Femur (tissue), 1 donor: ENCODE results near the gene CBFB.

ENCODE experiments used
- DNase-seq: peaks from one replicate; pipeline ENCODE4 v3.0.0-alpha.2; 2017

The CBFB gene

DNA sequence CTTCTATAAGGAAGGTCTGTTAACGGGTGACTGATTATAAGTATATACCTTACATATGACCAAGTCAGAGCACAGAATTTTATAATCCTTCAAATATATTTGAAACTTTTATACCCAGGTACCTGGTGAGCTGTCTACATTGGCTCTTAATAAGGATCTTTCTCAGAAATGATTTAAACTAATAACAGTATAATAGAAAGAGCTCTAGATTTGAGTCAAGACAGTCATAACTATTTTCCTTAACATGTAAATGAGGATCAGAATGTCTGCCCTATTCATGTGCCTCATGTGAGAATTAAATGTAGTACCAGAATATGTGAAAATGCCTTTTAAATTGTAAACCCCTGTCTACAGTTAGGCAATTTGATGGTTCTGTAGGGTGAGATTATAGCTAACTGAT lies 14.5 kb downstream of the CBFB start:
- no peak for DNase-seq

DNA sequence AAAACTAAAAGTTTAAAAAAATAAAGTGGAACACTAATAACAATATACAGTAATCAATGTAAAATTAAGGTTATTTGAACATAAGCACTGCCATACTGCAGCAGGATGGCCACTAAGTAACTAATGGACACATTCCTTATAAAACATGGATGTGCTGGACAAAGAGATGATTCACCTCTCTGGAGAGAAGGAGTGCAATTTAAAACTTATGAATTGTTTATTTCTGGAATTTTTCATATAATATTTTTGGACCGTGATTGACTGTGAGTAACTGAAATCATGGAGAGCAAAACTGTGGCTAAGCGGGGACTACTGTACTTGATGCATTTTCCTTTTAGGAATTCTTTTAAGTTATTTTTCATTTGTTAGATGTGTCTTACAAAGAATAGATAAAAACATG lies 21.8 kb downstream of the CBFB start:
- DNase-seq = no peak

DNA sequence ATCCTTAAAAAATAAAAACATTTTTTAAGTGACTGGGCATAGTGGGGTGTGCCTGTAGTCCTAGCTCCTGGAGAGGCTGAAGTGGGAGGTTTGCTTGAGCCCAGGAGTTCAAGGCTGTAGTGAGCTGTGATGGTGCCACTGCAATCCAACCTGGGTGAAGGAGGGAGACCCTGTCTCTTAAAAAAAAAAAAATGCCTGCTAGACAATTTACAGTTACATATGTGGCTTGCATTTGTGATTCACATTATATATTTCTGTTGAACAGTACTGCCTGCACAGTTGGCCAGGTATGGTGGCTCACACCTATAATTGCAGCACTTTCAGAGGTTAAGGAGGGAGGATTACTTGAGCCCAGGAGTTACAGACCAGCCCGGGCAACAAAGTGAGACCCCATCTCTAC lies 23.4 kb downstream of the CBFB start:
- no peak for DNase-seq

DNA sequence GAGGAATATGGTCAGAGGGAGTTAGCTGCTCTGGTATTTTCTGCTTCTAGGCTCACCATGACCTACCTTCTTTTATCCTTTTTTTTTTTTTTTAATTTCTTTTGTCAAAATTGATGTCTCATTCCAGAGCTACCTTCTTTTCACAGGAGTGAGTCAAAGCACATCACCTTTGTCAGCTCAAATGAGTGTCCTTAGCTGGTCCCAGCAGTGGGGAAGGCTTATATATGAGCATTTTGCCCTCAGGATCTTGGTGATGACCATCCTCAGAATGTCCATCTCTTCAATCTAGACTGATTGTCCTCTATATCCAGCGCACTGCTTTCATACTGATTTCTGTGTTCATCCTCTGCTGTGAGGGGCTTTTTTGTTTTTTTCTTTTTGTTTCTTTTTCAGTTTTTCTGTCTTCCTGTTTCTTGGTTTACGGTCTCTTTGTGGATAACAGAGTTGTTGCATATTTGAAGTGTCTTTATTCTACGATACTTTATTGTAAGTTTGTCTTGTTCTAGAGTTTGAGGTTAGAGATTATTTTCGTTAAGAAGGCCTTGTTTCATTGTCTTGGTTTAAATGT lies 24.9 kb downstream of the CBFB start:
- no peak for DNase-seq

DNA sequence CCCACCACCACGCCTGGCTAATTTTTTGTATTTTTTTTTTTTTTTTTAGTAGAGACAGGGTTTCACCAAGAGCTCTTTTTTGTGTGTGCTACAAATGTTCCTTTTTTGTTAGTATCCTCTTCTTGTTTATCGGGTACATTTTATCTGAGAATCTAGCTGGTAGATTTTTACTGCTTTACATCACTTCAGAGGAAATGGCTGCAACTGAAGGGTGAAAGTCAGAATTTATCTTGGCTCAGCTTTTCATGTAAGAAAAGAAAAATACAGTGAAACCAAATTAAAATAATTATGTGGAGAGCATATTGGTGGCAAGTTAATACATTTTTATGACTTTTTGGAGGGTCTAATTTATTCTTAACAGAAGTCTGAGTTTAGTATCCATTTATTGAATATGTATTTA lies 26.0 kb downstream of the CBFB start:
- no peak for DNase-seq

DNA sequence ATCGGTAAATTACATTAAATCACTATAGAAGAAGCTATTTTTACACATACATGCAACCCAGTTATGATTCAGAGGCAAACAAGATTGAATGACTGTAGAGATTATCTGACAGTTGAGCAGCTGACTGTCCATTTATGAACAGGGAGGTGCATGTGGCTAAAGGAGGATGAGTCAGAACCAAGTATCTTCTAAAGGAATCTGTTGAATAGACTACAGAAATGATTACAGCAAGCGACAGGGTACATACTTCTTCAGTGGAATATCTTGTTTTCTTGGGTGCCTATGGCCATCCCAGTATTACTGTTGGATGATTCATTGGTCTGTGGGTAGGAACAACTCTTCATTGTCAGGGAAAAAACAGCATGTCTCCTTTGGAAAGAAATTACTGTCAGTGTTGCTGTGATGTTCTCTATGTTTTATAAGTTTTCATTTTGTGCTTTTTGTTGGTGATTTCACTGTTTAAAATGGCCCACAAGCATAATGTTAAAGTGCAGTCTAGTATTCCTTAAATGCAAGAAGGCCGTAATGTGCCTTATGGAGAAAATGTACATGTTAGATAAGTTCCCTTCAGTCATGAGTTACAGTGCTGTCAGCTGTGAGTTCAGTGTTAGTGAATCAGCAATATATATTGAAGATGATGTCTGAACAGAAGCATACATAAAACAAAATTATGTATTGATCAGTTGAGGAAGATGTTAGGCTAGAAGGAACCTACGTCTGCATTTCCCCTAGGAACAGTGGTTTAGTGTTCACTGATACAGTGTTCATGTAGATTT lies 27.0 kb downstream of the CBFB start:
- no peak for DNase-seq

DNA sequence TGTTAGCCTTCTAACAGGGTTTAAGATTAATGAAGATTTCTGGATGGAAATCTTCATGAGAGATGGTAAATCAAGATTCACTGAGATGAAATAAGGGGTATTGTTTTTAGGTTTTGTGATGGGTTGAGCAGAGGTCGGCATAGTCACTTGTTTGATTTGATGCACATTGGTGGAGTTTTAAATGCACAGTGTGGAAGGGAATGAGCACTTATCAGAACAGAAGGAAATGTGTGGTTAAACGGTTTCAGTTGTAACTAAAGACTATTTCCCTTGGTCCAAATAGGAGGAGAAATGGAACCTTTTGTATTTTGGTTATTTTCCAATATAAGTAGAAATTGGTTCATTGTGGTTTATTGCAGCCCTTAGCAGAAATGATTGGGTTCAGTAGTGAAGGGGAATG lies 34.1 kb downstream of the CBFB start:
- no peak for DNase-seq

DNA sequence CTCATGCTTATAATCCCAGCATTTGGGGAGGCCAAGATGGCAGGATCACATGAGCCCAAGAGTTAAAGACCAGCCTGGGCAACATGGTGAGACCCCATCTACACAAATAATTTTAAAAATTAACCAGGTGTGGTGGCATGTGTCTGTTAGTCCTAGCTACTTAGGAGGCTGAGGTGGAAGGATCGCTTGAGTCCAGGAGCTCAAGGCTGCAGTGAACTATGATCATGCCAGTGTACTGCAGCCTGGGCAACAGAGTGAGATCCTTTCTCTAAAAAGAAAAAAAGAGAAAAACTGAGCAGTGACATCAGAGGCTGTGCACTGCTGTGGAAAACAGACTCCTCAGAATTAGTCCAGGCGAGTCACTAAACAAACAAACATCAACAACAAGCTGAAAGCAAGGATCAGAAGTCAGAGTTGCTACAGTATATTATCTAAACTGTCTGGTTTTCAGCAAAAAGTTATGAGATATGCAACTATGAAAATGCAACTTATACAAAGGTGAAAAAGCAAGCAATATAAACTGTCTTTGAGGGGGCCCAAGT lies 39.3 kb downstream of the CBFB start:
- DNase-seq = no peak

DNA sequence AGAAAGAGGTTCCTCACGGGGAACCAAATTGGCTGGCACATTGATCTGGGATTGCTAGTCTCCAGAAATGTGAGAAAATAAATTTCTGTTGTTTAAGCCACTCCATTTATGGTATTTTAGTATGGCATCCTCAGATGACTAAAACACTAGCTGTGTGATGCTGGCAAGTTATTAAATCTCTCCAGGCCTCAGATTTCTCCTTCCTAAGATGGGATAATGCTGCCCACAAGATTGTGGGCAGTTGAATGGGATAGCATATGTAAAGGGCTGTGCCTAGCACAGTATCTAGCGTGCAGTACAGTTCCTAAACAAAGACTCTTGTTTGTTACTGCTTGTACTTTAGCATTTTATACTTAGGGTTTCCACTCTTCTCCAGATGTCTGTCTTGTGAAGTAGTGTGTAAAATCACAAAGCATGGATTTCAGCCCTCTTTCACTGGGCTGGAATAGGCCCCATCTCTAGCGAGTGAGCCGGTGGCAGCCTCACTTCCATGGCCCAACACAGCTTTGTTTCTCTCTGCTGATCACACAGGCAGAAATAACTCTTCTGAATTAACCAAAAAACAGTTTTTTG lies 42.6 kb downstream of the CBFB start:
- no peak for DNase-seq

DNA sequence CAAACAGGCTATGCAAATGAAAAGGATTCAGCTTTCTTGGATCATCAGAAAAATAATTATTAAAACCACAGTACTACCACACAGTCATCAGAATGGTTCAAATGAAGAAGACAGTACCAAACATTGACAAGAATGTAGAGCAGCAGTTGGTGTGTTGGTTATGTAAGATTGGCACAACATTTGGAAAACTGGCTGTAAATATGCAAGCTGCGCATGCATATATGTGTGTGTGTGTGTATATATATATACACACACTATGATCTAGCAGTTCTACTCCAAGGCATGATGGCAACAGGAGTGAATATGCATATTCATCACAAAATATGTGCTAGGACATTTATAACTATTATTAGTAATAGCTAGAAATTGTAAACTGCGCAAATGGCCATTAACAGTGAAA lies 46.4 kb downstream of the CBFB start:
- DNase-seq = no peak

DNA sequence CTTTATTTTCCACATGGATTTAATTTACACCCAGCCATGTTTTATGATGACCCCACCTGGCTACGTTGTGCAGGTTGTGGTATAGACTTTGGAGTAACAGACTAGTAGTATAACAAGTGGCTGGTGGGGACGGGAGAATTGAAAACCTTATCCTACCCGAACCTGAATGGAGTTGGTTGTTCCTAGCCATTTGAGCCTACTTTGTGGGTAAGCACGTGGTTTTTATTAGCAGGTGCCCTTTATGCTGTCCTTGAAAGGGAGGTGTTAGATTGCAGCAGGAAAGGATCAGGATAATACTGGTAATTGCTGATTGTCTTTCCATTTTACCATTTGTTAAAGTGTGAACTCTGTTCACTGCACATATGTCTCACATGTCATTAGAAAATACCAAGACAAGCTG lies 48.9 kb downstream of the CBFB start:
- no peak for DNase-seq

DNA sequence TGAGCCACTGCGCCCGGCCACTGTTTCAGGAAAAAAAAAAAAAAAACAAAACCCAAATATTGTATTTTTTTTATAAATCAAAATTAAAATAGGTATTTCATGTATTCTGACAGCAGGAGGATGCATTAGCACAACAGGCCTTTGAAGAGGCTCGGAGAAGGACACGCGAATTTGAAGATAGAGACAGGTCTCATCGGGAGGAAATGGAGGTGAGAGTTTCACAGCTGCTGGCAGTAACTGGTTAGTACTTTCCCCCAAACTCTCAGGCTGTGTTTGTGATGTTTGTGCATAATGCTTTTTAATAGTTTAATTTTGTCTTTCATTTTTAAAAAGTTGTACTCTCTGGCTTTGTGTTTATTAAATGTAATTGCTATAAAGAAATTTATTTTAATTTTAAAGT lies 53.2 kb downstream of the CBFB start:
- no peak for DNase-seq

DNA sequence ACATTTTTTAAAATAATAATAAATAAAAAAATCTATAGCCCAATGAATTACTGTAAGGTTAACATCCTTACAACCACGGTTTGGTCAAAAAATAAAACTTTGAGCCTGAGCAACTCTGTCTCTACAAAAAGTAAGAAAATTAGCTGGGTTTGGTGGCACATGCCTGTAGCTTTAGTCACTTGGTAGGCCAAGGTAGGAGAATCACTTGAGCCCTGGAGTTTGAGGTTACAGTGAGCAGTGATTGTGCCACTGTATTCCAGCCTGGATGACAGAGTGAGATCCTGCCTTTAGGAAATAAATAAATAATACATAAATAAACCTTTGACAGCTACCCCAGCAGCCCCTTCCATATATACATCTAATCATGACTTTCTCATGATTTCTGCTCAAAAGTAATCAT lies 53.9 kb downstream of the CBFB start:
- DNase-seq = no peak

DNA sequence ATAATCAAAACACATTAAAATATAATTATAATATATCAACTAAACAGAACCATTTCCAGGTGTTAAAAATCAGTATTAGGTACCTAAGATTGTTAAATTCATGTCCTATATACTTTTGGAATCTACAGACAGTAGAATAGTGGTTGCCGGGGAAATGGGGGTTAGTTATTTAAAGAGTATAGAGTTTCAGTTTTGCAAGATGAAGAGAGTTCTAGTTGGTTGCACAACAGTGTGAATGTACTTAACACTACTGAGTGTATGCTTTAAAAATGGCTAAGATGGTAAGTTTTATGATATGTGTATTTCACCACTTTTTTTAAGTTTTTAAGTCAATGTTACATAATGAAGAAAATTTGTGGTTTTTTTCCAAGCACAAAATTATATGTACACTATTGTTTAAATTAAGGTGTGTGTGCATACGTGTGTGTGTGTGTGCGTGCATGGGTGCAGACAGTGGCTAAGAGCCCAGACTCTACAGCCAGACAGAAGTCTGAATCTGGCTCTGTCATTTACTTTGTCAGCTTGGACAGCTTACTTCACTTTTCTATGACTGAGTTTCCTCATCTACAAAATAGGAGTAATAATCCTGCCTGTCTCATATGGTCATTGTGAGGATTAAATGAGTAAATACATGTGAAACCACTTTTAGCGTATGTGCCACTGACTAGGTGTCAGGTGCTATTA lies 55.5 kb downstream of the CBFB start:
- no peak for DNase-seq

DNA sequence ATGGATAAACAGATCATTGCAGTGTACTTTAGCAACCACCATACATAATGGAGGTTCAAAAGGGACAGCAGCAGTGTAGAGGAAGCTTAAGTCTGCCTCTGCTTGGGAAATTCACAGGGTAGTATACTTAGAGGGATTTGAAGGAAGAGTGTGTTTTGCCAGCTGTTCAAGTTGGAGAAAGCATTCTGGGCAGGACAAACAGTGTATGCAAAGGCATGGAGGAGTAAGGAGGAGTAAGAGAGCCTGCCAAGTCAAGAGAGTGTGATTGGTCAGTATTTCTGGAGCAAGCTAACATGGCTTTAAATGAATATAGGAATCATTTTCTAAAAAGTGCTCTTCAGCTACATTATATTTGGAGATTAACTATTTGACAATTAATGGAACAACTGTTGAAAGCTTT lies 57.9 kb downstream of the CBFB start:
- peak; percentile 40 for DNase-seq

DNA sequence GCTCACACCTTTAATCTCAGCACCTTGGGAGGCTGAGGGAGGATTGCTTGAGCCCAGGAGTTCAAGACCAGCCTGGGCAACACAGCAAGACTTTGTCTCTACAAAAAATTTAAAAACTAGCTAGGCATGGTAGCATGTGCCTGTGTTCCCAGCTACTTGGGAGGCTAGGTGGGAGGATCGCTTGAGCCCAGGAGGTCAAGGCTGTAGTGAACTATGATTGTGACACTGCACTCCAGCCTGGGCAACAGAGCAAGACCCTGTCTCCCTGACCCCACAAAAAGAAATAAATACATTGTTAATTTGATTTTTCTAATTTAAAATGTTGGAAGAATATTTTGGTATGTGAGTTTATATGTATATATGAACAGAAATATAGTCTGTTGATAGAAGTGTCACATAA lies 58.3 kb downstream of the CBFB start:
- no peak for DNase-seq

DNA sequence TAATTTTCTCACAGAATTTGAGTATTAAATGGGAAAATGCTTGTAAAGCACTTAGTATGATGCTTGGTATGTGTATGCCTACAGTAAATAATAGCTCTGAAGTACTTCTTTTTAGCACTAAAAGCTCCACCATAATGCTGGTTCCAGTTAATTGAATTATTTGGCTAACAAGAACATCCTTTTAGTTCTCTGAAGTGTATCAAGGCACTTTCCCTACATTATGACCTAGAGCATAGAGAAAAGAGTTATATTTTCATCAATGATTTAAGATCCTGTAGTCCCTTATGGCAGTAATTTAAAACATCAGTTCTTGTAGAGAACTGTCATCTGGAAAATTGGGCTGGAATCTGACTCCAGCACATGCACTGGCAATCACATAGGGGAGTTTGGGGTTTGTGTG lies 58.9 kb downstream of the CBFB start:
- DNase-seq = no peak

DNA sequence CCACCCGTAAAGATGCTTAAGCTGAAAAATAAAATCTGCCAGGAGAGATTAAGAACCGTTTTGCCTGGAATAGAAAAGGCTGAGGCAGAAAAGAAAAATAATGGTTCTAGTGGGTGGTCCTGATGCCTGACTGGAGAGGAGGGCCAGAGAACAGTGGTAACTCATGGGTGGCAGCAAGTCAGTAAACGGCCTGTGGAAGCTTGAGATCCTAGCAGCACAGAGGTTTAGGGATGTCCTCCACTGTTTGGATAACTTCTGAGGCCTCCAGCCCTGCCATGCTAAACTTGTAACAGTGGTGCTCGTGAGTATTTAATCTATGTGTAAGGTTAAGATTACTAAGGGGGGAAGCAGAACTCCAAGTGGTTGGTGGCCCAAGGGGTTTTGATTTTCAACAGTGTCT lies 59.6 kb downstream of the CBFB start:
- DNase-seq = no peak

DNA sequence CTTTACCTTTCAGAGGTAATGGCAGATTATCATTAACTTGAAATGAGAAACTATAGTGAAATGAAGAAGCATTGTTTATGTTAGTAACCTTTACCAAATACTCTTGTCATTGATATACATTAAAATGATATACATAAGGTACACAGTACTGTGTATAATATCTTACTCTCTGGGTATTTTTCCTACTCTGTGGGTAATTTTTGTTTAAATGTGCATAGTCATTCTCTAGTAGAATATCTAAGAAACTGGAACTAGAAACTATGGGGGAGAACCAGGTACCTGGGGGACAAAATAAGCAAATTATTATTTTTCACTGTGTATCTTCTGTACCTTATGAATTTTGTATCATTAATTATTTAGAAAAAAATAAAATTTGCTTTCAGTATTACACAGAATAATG lies 60.2 kb downstream of the CBFB start:
- no peak for DNase-seq

DNA sequence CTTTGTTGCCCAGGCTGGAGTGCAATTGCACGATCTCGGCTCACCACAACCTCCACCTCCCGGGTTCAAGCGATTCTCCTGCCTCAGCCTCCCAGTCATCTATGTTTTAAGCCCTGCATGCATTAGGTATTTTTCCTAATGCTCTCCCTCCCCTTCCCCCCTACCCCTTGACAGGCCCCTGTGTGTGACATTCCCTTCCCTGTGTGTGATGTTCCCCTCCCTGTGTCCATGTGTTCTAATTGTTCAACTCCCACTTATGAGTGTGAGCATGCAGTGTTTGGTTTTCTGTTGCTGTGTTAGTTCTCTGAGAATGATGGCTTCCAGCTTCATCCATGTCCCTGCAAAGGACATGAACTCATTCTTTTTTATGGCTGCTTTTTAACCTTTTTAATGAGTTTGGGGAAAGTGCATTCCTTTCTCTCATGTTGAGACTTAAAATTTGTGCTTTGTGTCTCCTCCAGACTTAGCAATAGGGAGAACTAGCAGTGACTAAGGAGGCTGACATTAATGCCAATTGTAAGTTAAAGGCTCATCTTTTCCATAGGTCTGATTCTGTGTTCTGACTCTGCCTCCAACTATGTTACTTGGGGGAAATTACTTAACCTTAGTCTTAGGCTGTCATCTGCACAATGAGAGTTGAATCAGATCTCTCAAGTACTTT lies 63.1 kb downstream of the CBFB start:
- no peak for DNase-seq

DNA sequence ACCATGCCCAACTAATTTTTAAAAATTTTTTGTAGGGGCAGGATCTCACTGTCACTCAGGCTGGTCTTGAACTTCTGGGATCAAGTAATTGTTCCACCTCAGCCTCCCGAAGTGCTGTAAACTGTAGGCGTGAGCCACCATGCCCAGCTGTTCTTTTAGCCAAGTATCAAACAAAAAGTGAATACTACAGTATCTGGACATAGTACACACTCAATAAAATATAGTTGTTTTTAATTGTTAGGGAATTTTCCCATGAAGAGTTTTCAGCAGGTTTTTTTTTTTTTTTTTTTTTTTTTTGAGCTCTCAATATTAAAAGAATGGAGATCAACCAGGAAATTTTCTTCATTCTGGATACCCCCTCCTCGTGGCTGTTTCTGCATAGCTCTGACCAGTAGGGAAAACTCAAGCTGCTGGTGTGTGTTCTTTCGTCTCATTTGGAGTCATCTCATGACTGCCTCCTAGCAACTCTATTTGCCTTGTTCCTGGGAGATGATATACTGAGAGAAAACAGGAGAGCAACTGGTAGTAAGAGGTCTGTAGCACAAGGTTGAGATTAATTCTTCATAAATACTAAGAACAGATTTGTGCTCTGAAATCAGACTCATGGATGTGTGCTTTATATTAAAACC lies 64.3 kb downstream of the CBFB start:
- DNase-seq = no peak

DNA sequence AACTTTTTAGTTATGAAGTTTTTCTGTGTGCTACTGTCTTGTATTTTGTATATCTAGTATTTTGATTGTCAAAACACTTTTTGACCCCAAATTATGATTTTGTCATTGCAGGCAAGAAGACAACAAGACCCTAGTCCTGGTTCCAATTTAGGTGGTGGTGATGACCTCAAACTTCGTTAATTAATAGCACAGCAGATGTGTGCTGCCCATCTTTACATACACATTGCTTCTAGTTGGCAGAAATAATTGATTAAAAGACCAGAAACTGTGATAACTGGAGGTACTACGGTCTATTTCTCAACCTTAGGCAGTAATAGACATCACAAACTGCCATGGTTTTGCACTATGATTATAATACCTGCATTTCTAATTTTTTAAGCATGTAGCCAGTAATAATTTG lies 69.7 kb downstream of the CBFB start:
- no peak for DNase-seq
